ENCODE results near the gene HIVEP3. TPM values are rescaled to one million over a fixed set of nuclear protein-coding genes. Genes with fewer than 3 reads are reported as not detected.

Gene HIVEP3
- total RNA-seq, 1 experiment from 2014 or later, result 1.4 TPM

DNA sequence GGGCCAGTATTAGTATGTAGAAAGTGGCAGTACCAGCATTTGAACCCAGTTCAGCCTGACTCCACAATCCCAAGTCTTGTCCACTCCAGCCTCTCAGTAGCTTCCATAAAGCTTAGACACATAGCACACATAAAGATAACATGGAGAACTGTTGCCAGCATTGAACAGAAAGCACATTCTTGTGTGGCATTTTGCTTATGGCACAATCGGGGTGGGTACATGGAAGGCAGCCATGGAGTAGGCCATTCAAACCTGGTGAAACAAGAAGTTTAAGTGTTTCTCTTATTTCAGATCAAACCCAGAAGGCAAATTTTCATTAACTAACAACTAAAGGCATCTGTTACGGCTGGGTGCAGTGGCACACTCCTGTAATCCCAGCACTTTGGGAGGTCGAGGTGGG is 102.7 kb downstream of the HIVEP3 start:
- no peak overlapping the region for H3K27ac ChIP-seq (ENCODE audit: insufficient read length, low read depth, low read length)
- Mint-ChIP-seq H3K4me3 (no peak overlapping the region), H3K9me3 (no peaks in the 10 kb centered on the region), H3K27ac (no peak overlapping the region), H3K4me1 (peaks cover 15 to 26% of the 10 kb centered on the region in 2 experiments), H3K27me3 (ENCODE audit: low read depth) (no peaks in the 10 kb centered on the region; the same call in 1 of the 2 replicates), H3K36me3 (ENCODE audit: insufficient read depth in 1 of 3, low read depth in 3 of 3) (no peaks in the 10 kb centered on the region; a peak in 1 of 7 replicates)
- H3K14ac ChIP-seq (ENCODE audit: insufficient read depth, low read length), result no peak overlapping the region
- no peaks in the 10 kb centered on the region for H3K27me3 ChIP-seq (ENCODE audit: insufficient read depth, low read length)
- WGBS (ENCODE audit: extremely low coverage, insufficient read length, low lambda C conversion rate), result no CpG with 5 or more reads among the region's 3 CpGs
- no peak overlapping the region for H2AK5ac ChIP-seq (ENCODE audit: insufficient read length, low read length)
- no peaks in the 10 kb centered on the region for H3K79me1 ChIP-seq (ENCODE audit: insufficient read depth, low read depth, low read length, poor library complexity, severe bottlenecking)
- H3K4me1 ChIP-seq (ENCODE audit: insufficient read depth, low read length), result no peaks in the 10 kb centered on the region
- no peak overlapping the region for H2BK5ac ChIP-seq (ENCODE audit: insufficient read length, low read length)
- H3K4ac ChIP-seq (ENCODE audit: low read depth, low read length), result no peak overlapping the region
- no peaks in the 10 kb centered on the region for H3K79me2 ChIP-seq (ENCODE audit: insufficient read depth, low read length)
- H2BK120ac ChIP-seq (ENCODE audit: low read depth, low read length, poor library complexity, severe bottlenecking), result no peak overlapping the region
- TF ChIP-seq, protein P1, sequence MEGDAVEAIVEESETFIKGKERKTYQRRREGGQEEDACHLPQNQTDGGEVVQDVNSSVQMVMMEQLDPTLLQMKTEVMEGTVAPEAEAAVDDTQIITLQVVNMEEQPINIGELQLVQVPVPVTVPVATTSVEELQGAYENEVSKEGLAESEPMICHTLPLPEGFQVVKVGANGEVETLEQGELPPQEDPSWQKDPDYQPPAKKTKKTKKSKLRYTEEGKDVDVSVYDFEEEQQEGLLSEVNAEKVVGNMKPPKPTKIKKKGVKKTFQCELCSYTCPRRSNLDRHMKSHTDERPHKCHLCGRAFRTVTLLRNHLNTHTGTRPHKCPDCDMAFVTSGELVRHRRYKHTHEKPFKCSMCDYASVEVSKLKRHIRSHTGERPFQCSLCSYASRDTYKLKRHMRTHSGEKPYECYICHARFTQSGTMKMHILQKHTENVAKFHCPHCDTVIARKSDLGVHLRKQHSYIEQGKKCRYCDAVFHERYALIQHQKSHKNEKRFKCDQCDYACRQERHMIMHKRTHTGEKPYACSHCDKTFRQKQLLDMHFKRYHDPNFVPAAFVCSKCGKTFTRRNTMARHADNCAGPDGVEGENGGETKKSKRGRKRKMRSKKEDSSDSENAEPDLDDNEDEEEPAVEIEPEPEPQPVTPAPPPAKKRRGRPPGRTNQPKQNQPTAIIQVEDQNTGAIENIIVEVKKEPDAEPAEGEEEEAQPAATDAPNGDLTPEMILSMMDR (conservative IDR thresholded peaks at IDR 0.05), result no peak
- DNase-seq, result no peak
- no peak overlapping the region for H2BK15ac ChIP-seq (ENCODE audit: low read depth, low read length)
- H2AFZ ChIP-seq (ENCODE audit: low read length), result no peak overlapping the region
- H3K23ac ChIP-seq (ENCODE audit: insufficient read length, low read depth, low read length), result no peak overlapping the region
- no peaks in the 10 kb centered on the region for H3K23me2 ChIP-seq (ENCODE audit: insufficient read length, low read depth, low read length, poor library complexity, severe bottlenecking)
- H4K91ac ChIP-seq (ENCODE audit: insufficient read length, low read depth, low read length), result no peak overlapping the region
- no peak overlapping the region for H4K5ac ChIP-seq (ENCODE audit: insufficient read length, low read depth, low read length)
- H3K4me2 ChIP-seq (ENCODE audit: insufficient read depth, insufficient read length, low read length), result no peak overlapping the region
- no peak overlapping the region for H3K56ac ChIP-seq (ENCODE audit: insufficient read length, low read depth, low read length)
- no peaks in the 10 kb centered on the region for H4K20me1 ChIP-seq (ENCODE audit: control insufficient read depth, insufficient read depth, insufficient read length)
- H3K9me3 ChIP-seq (ENCODE audit: control insufficient read depth, low read depth, low read length), result no peaks in the 10 kb centered on the region
- H2BK20ac ChIP-seq (ENCODE audit: low read depth, low read length, poor library complexity, severe bottlenecking), result no peak overlapping the region
- no peak overlapping the region for H3T11ph ChIP-seq (ENCODE audit: low read length)
- H2BK12ac ChIP-seq (ENCODE audit: insufficient read length, low read depth, low read length), result no peak overlapping the region
- no peak overlapping the region for H4K8ac ChIP-seq (replicated peaks; ENCODE audit: insufficient read length, low read depth, low read length)
- no peak overlapping the region for H3K18ac ChIP-seq (ENCODE audit: insufficient read length, low read depth, low read length)
- H3K9ac ChIP-seq (ENCODE audit: extremely low read depth, insufficient read length, low read length), result no peak overlapping the region

Data from H9 (cell line).